HL-60 (cell line): ENCODE data around the gene SMIM17.

Experiments
- DNase-seq, 2 experiments: peaks; one replicate each; pipeline ENCODE4 v3.0.0-alpha.2; 2010 to 2020; ENCODE audit warnings: low read depth in 1 of 2, low spot score in 1 of 2
- H3K27ac ChIP-seq: fragments of 250-450 bp; sonication (Bioruptor Pico); replicated peaks from 2 replicates; pipeline ENCODE4 v1.5.1; 2020; ENCODE audit warnings: mild to moderate bottlenecking, moderate library complexity
- H3K27me3 ChIP-seq: fragments of 250-450 bp; sonication (Bioruptor Pico); 2 replicates; pipeline ENCODE4 v1.5.1; 2021; ENCODE audit warnings: mild to moderate bottlenecking, moderate library complexity; ENCODE audit not compliant: insufficient read depth, poor library complexity, severe bottlenecking
- H3K4me3 ChIP-seq: replicated peaks from 2 replicates; pipeline ENCODE4 v1.5.1; 2011; ENCODE audit warnings: mild to moderate bottlenecking, control low read depth, low read length; ENCODE audit not compliant: insufficient read depth
- GABPA ChIP-seq: IDR thresholded peaks from 2 replicates; pipeline ENCODE4 v1.6.1; 2012; ENCODE audit warnings: low read depth
- POLR2AphosphoS5 ChIP-seq: IDR thresholded peaks from 2 replicates; pipeline ENCODE4 v1.6.1; 2012; ENCODE audit warnings: low read depth
- REST ChIP-seq: IDR thresholded peaks from 2 replicates; pipeline ENCODE4 v1.6.1; 2012; ENCODE audit warnings: low read depth; ENCODE audit not compliant: insufficient replicate concordance
- SPI1 ChIP-seq: IDR thresholded peaks from 2 replicates; pipeline ENCODE4 v1.6.1; 2012; ENCODE audit warnings: low read depth, mild to moderate bottlenecking, borderline replicate concordance
- TF ChIP-seq, protein P1 (sequence below): IDR thresholded peaks from one replicate; pipeline ENCODE4 v1.5.1; 2011; ENCODE audit warnings: low read length, control low read depth, inconsistent platforms; ENCODE audit not compliant: insufficient read depth

SMIM17 gene

GRCh38 chr19:56639217-56639616 is 3.7 kb upstream of the SMIM17 start:
- H3K4me3 ChIP-seq: no peak overlapping the region
- TF ChIP-seq REST (peak; percentile 96), POLR2AphosphoS5 (no peak)
- peak in 1 of 2 experiments; percentile 4 for DNase-seq
- no peaks in the 10 kb centered on the region for H3K27me3 ChIP-seq
- H3K27ac ChIP-seq: no peak overlapping the region

- TF ChIP-seq REST (no peak), SPI1 (no peak)
- H3K27ac ChIP-seq: no peak overlapping the region
- DNase-seq: no peak
- no peaks in the 10 kb centered on the region for H3K27me3 ChIP-seq
- no peak overlapping the region for H3K4me3 ChIP-seq
These were observed 549 bp downstream of the SMIM17 start for GRCh38 chr19:56643460-56643955.

- Histone ChIP-seq H3K27me3 (no peaks in the 10 kb centered on the region), H3K27ac (no peak overlapping the region), H3K4me3 (no peak overlapping the region)
- no peak for DNase-seq
- no peak for TF ChIP-seq POLR2AphosphoS5
- TF ChIP-seq GABPA: no peak
- TF ChIP-seq, protein P1, sequence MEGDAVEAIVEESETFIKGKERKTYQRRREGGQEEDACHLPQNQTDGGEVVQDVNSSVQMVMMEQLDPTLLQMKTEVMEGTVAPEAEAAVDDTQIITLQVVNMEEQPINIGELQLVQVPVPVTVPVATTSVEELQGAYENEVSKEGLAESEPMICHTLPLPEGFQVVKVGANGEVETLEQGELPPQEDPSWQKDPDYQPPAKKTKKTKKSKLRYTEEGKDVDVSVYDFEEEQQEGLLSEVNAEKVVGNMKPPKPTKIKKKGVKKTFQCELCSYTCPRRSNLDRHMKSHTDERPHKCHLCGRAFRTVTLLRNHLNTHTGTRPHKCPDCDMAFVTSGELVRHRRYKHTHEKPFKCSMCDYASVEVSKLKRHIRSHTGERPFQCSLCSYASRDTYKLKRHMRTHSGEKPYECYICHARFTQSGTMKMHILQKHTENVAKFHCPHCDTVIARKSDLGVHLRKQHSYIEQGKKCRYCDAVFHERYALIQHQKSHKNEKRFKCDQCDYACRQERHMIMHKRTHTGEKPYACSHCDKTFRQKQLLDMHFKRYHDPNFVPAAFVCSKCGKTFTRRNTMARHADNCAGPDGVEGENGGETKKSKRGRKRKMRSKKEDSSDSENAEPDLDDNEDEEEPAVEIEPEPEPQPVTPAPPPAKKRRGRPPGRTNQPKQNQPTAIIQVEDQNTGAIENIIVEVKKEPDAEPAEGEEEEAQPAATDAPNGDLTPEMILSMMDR: no peak
- TF ChIP-seq SPI1: no peak
- no peak for TF ChIP-seq REST
These were observed 11.2 kb downstream of the SMIM17 start for GRCh38 chr19:56654151-56654550.

DNA sequence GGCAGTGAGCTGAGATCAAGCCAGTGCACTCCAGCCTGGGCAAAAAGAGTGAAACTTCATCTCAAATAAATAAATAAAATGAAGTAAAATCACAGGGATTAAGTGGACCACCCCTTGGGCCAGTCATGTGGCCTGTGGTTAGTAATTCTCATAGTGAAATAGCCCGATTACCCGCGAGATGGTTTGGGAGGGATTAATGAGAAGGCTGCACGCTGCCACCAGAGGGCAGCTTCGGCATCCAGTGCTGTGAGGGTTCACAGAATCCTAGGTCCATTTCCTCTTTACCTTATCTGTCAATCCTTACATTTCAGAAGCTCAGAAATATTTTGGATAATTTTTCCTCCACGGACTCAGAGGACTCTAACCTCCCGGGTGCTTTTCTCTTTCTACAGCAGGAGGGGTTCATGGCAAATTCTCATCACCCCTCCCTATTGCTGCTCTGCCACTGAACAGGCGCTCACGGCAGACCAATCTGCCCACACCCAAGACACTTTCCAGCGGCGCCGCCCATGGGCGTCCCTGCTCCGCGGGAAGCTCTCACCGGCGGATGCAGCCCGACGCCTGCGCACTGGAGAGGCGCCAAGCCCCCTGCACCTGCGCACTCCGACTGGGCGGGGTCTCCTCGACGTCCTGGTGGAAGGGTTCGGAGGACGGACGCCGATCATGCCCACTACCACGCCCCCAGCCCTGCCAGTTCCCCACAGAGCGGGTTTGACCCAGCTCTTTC is 17.6 kb downstream of the SMIM17 start:
- Histone ChIP-seq H3K4me3 (no peak overlapping the region), H3K27me3 (no peaks in the 10 kb centered on the region), H3K27ac (no peak overlapping the region)
- no peak for DNase-seq
- TF ChIP-seq, protein P1: no peak
- TF ChIP-seq POLR2AphosphoS5: no peak
- no peak for TF ChIP-seq REST
- TF ChIP-seq GABPA: no peak
- TF ChIP-seq SPI1: no peak
